Measurements from ENCODE around the gene SFPQ. TPM values are rescaled to one million over a fixed set of nuclear protein-coding genes. Genes with fewer than 3 reads are reported as not detected.
A peak's percentile ranks its signal among the peaks of the same experiment; 100 is the strongest.

The SFPQ gene
- polyA plus RNA-seq, 1 donor from 2014 or later = 1,127 TPM

- Histone ChIP-seq H4K20me1 (ENCODE audit: insufficient read depth) (peaks cover 60% of the 10 kb centered on the region), H3K27ac (ENCODE audit: low read length) (no peak overlapping the region)
These were observed 14.0 kb downstream of the SFPQ start for GRCh38 chr1:35178874-35179380.

GRCh38 chr1:35178295-35178695, 14.7 kb downstream of the SFPQ start:
- H3K9ac ChIP-seq (ENCODE audit: low read length) = no peak overlapping the region
- H3F3A ChIP-seq (ENCODE audit: insufficient read depth, low read length, poor library complexity, severe bottlenecking) = peaks cover 6% of the 10 kb centered on the region
- no peak overlapping the region for H3K4me2 ChIP-seq (ENCODE audit: low read length)
- H2AFZ ChIP-seq (ENCODE audit: low read depth, low read length) = no peak overlapping the region
- no peaks in the 10 kb centered on the region for H3K9me2 ChIP-seq (ENCODE audit: insufficient read depth, low read length)
- H4K20me1 ChIP-seq (ENCODE audit: insufficient read depth) = peaks cover 55% of the 10 kb centered on the region
- H3K27me3 ChIP-seq (ENCODE audit: insufficient read depth, low read depth, low read length) = no peaks in the 10 kb centered on the region
- TF ChIP-seq SMC3 (conservative IDR thresholded peaks at IDR 0.05; ENCODE audit: poor library complexity) = no peak
- TF ChIP-seq RAD21 (conservative IDR thresholded peaks at IDR 0.05) = no peak
- peak; percentile 42 for TF ChIP-seq POLR2AphosphoS5 (IDR thresholded peaks at IDR 0.05)
- TF ChIP-seq CTCF (IDR thresholded peaks at IDR 0.05; ENCODE audit: poor library complexity, severe bottlenecking) = no peak
- peak overlapping the region; percentile 40 for H3K4me3 ChIP-seq (ENCODE audit: low read length)
- peaks cover 60% of the 10 kb centered on the region for H3K79me2 ChIP-seq (replicated peaks; ENCODE audit: insufficient read depth, low read length)
- H3K9me3 ChIP-seq (ENCODE audit: low read length) = no peaks in the 10 kb centered on the region
- H3K27ac ChIP-seq (ENCODE audit: low read length) = no peak overlapping the region
- peaks cover 39% of the 10 kb centered on the region for H3K36me3 ChIP-seq (ENCODE audit: insufficient read depth, low read length)

More at GRCh38 chr1:35178874-35179380, 14.0 kb downstream of the SFPQ start:
- Histone ChIP-seq H3K36me3 (ENCODE audit: insufficient read depth, low read length) (peaks cover 37% of the 10 kb centered on the region), H3F3A (ENCODE audit: insufficient read depth, low read length, poor library complexity, severe bottlenecking) (peaks cover 6% of the 10 kb centered on the region), H3K9ac (ENCODE audit: low read length) (no peak overlapping the region), H3K79me2 (replicated peaks; ENCODE audit: insufficient read depth, low read length) (peaks cover 66% of the 10 kb centered on the region), H3K9me2 (ENCODE audit: insufficient read depth, low read length) (no peaks in the 10 kb centered on the region), H3K4me2 (ENCODE audit: low read length) (no peak overlapping the region), H3K4me3 (ENCODE audit: low read length) (peak overlapping the region; percentile 40), H3K27me3 (ENCODE audit: insufficient read depth, low read depth, low read length) (no peaks in the 10 kb centered on the region), H3K9me3 (ENCODE audit: low read length) (no peaks in the 10 kb centered on the region), H2AFZ (ENCODE audit: low read depth, low read length) (no peak overlapping the region)
- TF ChIP-seq SMC3 (conservative IDR thresholded peaks at IDR 0.05; ENCODE audit: poor library complexity) (no peak), TAF1 (IDR thresholded peaks at IDR 0.05; ENCODE audit: low read depth) (no peak), REST (IDR thresholded peaks at IDR 0.05; ENCODE audit: borderline replicate concordance) (no peak), POLR2AphosphoS5 (IDR thresholded peaks at IDR 0.05) (no peak), RAD21 (conservative IDR thresholded peaks at IDR 0.05) (no peak), MXI1 (conservative IDR thresholded peaks at IDR 0.05; ENCODE audit: poor library complexity, severe bottlenecking) (no peak), EP300 (conservative IDR thresholded peaks at IDR 0.05; ENCODE audit: poor library complexity, severe bottlenecking) (no peak), EZH2 (IDR thresholded peaks at IDR 0.05; ENCODE audit: borderline replicate concordance, insufficient read depth, low read length, poor library complexity, severe bottlenecking) (no peak), CTCF (IDR thresholded peaks at IDR 0.05; ENCODE audit: poor library complexity, severe bottlenecking) (no peak)

Measured in neural cell (in vitro differentiated cells).